ENCODE results near the gene AFTPH. TPM values are rescaled to one million over a fixed set of nuclear protein-coding genes. Genes with fewer than 3 reads are reported as not detected.
A peak's percentile ranks its signal among the peaks of the same experiment; 100 is the strongest.

Gene AFTPH
- polyA plus RNA-seq, 1 experiment, result 10.9 TPM

DNA sequence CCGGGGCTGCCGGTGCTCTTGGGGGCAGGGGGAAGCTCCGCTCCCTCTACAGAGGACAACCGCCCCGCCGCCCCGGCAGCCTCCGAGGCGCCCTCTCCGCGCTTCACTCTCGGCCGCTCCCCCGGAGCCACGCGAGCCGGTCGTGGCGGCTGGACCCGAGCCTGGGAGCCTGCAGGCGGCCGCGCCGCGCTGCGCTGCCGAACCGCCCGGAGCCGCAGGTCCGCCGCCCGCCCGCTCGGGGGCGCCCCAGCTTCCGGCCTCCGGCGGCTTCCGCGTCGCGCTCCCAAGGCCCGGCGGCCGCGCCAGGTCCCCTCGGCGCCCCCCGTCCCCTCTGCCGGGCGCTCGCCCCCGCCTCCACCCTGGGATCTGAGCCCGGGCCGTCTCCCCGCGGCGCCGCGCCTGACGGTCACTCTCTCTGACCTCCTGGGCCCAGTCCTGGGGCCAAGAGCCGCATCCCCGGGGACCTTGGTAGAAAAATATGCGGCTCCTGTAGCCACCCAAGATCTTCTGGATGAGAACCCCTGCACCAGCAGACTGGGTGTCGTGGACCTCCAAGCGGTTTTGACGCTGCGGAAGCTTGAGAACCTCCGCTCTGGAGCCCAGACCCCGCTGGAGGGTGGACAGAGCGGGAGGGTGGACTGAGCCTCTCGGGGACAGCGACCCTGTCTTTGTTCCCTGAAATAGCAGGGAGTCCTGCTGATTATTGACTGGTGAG, 85.3 kb downstream of the AFTPH start:
- Histone ChIP-seq H3K27me3 (ENCODE audit: control insufficient read depth, insufficient read depth, low read length) (peaks cover 18% of the 10 kb centered on the region; the same call in 1 of the 2 replicates), H3K4me3 (ENCODE audit: low read depth, low read length) (peak overlapping the region; percentile 26; the same call in 1 of the 2 replicates), H3K36me3 (ENCODE audit: control insufficient read depth, insufficient read depth, low read length) (no peaks in the 10 kb centered on the region)
- POLR2A ChIA-PET, result no interaction called here
- CTCF ChIA-PET, result interaction anchor here (0.9 to 2.3 kb wide), 9 partner anchors 9 to 86 kb away, joined by 3 to 9 read pairs (median 5); no protein-coding TSS in a partner anchor
- TF ChIP-seq, protein P1, sequence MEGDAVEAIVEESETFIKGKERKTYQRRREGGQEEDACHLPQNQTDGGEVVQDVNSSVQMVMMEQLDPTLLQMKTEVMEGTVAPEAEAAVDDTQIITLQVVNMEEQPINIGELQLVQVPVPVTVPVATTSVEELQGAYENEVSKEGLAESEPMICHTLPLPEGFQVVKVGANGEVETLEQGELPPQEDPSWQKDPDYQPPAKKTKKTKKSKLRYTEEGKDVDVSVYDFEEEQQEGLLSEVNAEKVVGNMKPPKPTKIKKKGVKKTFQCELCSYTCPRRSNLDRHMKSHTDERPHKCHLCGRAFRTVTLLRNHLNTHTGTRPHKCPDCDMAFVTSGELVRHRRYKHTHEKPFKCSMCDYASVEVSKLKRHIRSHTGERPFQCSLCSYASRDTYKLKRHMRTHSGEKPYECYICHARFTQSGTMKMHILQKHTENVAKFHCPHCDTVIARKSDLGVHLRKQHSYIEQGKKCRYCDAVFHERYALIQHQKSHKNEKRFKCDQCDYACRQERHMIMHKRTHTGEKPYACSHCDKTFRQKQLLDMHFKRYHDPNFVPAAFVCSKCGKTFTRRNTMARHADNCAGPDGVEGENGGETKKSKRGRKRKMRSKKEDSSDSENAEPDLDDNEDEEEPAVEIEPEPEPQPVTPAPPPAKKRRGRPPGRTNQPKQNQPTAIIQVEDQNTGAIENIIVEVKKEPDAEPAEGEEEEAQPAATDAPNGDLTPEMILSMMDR (IDR thresholded peaks at IDR 0.05; ENCODE audit: insufficient read depth, low read depth, low read length), result 0 out of 2 replicates have a peak, but pooled peaks have one; percentile 4
- DNase-seq (ENCODE audit: low read depth), result no peak

- Histone ChIP-seq H3K36me3 (ENCODE audit: control insufficient read depth, insufficient read depth, low read length) (no peaks in the 10 kb centered on the region), H3K4me3 (ENCODE audit: low read depth, low read length) (no peak overlapping the region), H3K27me3 (ENCODE audit: control insufficient read depth, insufficient read depth, low read length) (peaks cover 18% of the 10 kb centered on the region; the same call in 1 of the 2 replicates)
- TF ChIP-seq, protein P1 (IDR thresholded peaks at IDR 0.05; ENCODE audit: insufficient read depth, low read depth, low read length), result no peak
- ChIA-PET CTCF (interaction anchor here (0.9 to 2.0 kb wide), 6 partner anchors 8 to 24 kb away, joined by 3 to 9 read pairs (median 5); no protein-coding TSS in a partner anchor), POLR2A (no interaction called here)
- no peak for DNase-seq (ENCODE audit: low read depth)
These were observed 85.8 kb downstream of the AFTPH start for GRCh38 chr2:64609942-64610281.

GRCh38 chr2:64610316-64610855, 86.3 kb downstream of the AFTPH start:
- DNase-seq (ENCODE audit: low read depth), result no peak
- ChIA-PET POLR2A (no interaction called here), CTCF (interaction anchor here (0.9 to 1.8 kb wide), 3 partner anchors 9 to 24 kb away, joined by 3 to 5 read pairs (median 5); no protein-coding TSS in a partner anchor)
- H3K27me3 ChIP-seq (ENCODE audit: control insufficient read depth, insufficient read depth, low read length), result peaks cover 21% of the 10 kb centered on the region
- H3K36me3 ChIP-seq (ENCODE audit: control insufficient read depth, insufficient read depth, low read length), result no peaks in the 10 kb centered on the region
- H3K4me3 ChIP-seq (ENCODE audit: low read depth, low read length), result no peak overlapping the region
- TF ChIP-seq, protein P1 (IDR thresholded peaks at IDR 0.05; ENCODE audit: insufficient read depth, low read depth, low read length), result no peak

GRCh38 chr2:64612575-64613195, 88.6 kb downstream of the AFTPH start:
- CTCF ChIA-PET, result no interaction called here
- no peak for DNase-seq (ENCODE audit: low read depth)
- POLR2A ChIA-PET, result no interaction called here
- TF ChIP-seq, protein P1 (IDR thresholded peaks at IDR 0.05; ENCODE audit: insufficient read depth, low read depth, low read length), result no peak
- H3K4me3 ChIP-seq (ENCODE audit: low read depth, low read length), result no peak overlapping the region
- no peaks in the 10 kb centered on the region for H3K36me3 ChIP-seq (ENCODE audit: control insufficient read depth, insufficient read depth, low read length)
- H3K27me3 ChIP-seq (ENCODE audit: control insufficient read depth, insufficient read depth, low read length), result peaks cover 24% of the 10 kb centered on the region

DNA sequence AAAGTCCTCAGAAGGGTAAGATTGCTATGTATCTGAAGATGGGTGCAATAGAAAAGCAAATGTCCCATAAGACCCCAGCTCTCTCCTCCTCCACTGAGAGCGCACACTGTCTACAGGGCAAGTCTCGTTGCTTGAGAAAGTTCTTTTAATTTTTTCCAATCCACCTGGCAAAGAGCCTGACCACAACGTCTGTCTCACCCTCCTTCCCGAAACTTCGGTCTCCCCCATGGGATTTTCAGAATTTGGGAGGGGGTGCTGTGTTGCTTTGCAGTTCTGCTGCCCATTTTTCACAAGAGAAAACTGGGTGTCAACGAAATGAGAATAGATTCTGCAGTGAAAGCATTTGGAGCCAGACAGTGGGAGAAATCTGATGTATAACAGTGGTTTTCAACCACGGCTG, 89.1 kb downstream of the AFTPH start:
- CTCF ChIA-PET, result interaction anchor here (0.9 kb wide), 1 partner anchor 255 kb away, joined by 4 read pairs; no protein-coding TSS in a partner anchor
- POLR2A ChIA-PET, result no interaction called here
- H3K27me3 ChIP-seq (ENCODE audit: control insufficient read depth, insufficient read depth, low read length), result peaks cover 25% of the 10 kb centered on the region
- no peak overlapping the region for H3K4me3 ChIP-seq (ENCODE audit: low read depth, low read length)
- TF ChIP-seq, protein P1 (IDR thresholded peaks at IDR 0.05; ENCODE audit: insufficient read depth, low read depth, low read length), result no peak
- DNase-seq (ENCODE audit: low read depth), result no peak
- no peaks in the 10 kb centered on the region for H3K36me3 ChIP-seq (ENCODE audit: control insufficient read depth, insufficient read depth, low read length)

Measured in BJ (cell line).